HS-5 (cell line): ENCODE measurements around the gene NARS2.

ENCODE experiments used
- DNase-seq: peaks from one replicate; pipeline ENCODE4 v3.0.0-alpha.2; 2012; ENCODE audit warnings: low read depth

NARS2 gene

GRCh38 chr11:78408619-78409018, 166.0 kb downstream of the NARS2 start:
- no peak for DNase-seq

DNA sequence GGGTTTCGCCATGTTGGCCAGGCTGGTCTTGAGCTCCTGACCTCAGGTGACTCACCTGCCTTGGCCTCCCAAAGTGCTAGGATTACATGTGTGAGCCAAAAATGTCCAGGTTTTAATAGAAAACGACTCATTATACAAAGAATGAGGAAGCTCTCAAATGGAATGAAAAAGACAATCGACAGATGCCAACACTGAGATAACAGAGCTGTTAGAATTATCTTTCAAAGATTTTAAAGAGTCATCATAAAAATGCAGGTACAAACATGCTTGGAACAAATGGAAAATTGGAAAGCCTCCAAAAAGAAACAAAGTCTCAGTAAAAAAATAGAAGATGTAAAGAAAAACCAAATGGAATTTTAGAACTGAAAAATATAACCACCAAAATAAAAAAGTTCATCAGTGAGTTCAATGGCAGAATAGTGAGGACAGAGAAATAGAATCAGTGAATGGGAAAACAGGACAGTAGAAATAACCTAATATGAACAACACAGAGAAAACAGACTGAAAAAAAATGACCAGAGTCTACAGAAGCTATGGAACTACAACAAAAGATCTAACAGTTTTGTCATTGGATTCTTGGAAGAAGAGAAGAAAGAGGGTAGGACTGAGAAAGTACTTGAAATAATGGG, 168.0 kb downstream of the NARS2 start:
- DNase-seq: no peak

GRCh38 chr11:78405805-78406204, 168.9 kb downstream of the NARS2 start:
- no peak for DNase-seq

DNA sequence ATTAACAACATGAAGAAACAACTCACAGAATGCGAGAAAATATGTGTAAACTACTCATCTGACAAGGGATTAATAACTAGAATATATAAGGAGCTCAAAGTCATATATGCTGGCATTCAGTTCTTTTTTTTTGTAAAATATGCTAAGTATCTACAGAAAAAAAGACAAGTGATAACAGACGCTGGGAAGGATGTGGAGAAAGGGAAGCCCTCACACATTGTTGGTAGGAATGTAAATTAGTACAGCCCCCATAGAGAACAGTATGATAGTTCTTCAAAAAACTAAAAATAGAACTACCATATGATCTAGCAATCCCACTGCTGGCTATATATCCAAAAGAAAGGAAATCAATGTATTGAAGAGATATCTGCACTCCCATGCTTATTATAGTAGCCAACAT, 170.9 kb downstream of the NARS2 start:
- DNase-seq: no peak

DNA sequence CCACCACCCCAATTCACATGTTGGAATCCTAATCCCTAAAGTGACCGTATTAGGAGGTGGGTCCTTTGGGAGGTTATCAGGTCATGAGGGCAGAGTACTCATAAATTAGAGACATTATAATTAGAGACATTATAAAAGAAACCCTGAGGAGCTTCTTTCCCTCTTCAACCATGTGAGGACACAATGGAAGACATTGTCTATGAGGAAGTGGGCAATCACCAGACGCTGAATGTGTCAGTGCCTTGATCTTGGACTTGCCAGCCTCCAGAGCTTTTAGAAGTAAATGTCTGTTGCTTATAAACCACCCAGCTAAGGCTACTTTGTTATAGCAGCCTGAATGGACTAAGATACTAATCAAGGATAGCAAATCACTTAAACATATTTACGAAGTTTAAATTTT, 171.8 kb downstream of the NARS2 start:
- DNase-seq: no peak

- no peak for DNase-seq
Measured at GRCh38 chr11:78400702-78401101, 174.0 kb downstream of the NARS2 start.

DNA sequence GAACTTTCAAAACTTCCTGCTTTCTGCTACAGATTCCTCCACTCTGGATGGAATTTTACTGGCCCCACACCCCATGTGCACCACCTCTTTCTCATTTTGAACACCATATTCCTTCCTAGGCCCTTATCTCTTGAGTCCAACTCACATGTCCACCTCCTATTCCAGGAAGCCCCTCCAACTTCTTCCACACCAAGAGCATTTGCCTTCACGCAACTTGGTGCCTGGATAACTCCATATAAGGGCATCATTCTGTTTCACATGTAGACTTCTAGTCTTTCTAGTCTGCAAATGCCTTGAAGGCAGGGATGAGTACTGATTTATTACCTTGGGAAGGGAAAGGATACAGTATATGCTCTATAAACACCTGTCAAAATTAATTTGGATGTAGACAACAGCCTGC, 174.5 kb downstream of the NARS2 start:
- no peak for DNase-seq

- no peak for DNase-seq
Measured at GRCh38 chr11:78399136-78399535, 175.5 kb downstream of the NARS2 start.

DNA sequence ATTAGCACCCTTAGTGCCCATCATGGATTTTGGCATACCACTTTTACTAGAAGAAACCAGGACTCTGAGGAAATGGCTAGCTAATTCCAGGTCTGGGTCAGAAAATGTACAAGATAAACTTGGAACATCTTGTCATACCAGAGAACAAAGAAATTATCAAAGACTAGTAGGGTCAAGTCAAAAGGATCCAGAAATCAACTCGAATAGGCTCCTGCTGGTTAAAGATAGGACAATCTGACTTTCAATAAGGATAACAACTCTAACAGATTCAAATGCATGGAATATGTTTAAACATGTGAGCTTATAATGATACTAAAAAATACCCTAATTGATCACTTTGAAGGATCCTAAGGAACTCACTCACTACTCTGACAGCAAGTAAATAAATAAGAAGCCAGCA, 175.9 kb downstream of the NARS2 start:
- no peak for DNase-seq

DNA sequence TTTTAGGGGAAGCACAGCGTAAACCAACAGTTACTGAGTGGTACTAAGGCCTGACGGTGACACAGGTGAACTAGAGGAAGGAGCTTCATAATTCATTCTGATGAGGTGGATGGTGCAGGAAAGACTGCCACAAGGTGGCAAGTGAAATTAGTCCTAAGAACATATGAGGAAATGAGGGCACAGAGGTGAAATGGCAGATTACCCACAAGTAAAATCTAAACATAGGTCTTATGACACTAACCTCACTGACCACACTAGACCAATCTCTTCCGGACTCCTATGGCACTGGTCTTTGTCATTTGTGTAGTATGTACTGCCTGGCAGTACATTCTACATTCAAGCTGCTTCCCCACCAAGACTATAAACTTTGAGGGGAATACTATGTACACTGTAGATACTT, 177.3 kb downstream of the NARS2 start:
- DNase-seq: no peak

DNA sequence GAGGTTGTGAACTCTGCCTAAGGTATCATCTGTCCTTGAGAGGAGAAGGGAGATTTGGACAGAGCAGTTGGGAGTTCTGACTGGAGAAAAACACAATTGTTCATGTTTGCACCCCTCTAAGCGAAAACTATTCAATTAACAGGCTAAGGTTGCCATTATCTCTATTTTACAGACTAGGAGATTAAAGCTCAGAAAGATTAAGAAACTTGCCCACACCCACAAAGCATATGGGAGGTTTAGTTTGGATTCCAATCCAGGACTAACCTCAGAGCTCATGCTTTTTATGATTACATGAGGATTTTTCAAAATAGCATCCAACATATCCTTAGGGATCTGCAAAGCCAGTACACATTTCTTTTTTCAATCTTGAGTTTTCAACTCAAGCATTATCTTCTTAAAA, 179.1 kb downstream of the NARS2 start:
- DNase-seq: no peak

GRCh38 chr11:78392854-78393253, 181.8 kb downstream of the NARS2 start:
- no peak for DNase-seq

DNA sequence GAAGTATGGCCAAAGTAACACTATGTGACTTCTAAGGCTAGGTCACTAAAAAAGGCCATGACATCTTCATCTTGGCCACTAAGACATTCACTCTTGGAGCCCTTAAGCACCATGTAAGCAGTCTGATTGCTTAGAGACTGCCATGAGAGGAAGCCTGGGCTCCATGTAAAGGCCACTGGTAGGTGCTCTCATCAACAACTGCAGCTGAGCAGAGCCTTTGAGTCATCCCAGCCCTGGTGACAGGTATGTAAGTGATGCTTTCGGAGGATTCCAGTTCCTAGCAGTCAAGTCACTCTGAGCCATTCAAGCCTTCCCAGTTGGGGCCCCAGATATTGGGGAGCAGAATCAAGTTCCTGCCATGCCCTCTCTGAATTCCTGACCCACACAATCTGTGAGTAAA, 183.2 kb downstream of the NARS2 start:
- no peak for DNase-seq

- DNase-seq: no peak
Measured at GRCh38 chr11:78390809-78391208, 183.9 kb downstream of the NARS2 start.

DNA sequence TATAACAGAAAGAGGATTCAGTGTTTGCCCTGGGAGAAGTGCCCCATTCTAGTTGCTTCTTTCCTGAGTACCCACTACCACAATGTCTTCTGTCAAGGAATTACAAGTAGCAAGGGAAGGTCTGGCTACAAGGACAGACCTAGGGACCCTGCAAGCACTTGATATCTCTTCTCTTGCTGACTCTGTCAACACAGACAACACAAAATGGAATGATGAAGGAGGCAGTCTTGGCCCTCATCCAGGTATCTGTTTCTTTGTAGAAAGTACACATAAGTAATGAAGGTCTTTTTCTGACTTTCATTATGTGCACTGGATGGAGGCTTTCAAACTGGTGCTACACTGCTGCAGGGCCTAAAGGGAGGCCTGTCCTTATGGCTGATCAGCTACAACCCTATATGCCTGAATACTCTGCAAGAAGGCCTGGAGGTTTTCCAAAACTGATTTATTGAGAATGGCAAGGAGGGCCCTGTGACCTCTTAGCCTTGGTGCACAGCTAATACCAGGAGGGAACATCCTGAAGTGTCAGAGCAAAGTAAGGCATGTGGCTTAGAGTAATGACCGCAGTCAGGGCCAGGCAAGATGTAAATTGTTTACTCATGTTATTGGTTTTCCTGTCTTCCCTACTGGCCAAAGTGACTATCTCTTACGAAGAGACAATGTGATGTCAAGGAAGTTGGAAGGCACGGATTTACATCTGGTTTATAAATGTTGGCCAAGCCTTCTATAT, 188.3 kb downstream of the NARS2 start:
- no peak for DNase-seq
